CD4-positive, alpha-beta T cell treated with Interleukin-6 for 4 hours (primary cell): ENCODE results near the gene ECD.
"Not testable (repeated sequence)": the region's sequence is repeated elsewhere in the genome, so short reads cannot be mapped to it uniquely, and the experiment has no call there.

Source experiments
- DNase-seq: peaks from one replicate; pipeline ENCODE4 v3.0.0-alpha.2; 2020; ENCODE audit warnings: mixed read lengths

The ECD gene

DNA sequence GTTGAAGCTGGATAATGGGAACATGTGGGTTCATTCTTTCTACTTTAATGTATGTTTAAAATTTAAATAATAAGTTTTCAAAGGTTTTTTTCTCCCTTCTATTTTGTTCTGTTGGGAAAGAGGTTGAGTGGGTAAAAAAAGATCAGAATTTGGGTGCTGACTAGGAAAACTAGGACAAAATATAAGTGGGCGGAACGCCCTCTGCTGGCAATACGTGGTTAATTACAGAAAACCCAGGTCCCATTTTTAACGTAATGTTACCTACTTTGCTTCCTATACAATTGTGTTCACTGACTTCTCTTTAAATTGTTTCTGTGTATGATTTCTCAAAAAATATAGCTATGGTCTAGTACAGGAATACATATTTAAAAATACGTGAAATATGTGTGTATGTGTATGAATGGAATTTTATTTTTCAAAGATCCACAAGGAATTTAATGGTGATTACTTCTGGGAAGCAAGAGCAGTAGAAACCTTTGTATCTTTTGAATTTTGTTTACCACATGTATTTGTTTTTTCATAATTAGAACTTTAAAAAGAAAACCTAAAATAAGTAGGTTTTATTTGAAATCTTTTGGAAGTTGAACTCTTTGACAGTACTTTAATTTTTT is 8.7 kb downstream of the ECD start:
- peak; percentile 75 for DNase-seq

DNA sequence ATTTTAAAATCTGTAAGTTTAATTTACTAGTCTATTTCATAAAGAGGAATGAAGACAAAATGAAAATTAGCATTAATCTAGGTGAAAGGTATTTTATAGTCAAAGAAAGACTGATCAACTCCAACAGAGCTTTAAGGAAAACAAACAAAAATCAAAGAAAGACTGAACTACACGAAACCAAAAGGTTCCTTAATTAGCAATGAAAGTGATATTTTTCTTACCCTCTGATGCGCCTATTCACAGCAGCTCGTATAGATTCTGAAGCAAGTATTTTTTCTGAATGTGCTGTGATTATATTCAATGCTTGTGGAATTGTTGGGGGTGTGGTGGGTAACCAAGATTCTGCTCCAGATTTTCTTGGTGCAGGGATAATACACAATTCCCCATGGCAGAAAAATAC is 11.8 kb downstream of the ECD start:
- no peak for DNase-seq

DNA sequence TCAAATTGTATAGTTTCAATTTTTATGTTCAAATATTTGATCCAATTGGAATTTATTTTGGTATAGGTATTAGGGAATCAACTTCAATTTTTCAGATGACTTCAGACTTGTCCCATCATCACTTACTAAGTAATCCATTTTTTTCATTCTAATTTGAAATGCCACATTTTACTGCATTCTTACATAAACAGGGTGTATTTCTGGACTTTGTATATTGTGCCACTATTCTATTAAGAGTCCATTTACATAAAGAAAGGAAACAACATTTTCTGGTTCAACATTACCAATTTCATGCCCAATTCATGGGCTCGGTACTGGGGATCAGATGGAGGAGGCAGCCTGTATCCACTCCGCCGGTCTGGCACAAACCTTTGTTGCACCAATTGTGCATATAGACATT is 15.8 kb downstream of the ECD start:
- DNase-seq = no peak

DNA sequence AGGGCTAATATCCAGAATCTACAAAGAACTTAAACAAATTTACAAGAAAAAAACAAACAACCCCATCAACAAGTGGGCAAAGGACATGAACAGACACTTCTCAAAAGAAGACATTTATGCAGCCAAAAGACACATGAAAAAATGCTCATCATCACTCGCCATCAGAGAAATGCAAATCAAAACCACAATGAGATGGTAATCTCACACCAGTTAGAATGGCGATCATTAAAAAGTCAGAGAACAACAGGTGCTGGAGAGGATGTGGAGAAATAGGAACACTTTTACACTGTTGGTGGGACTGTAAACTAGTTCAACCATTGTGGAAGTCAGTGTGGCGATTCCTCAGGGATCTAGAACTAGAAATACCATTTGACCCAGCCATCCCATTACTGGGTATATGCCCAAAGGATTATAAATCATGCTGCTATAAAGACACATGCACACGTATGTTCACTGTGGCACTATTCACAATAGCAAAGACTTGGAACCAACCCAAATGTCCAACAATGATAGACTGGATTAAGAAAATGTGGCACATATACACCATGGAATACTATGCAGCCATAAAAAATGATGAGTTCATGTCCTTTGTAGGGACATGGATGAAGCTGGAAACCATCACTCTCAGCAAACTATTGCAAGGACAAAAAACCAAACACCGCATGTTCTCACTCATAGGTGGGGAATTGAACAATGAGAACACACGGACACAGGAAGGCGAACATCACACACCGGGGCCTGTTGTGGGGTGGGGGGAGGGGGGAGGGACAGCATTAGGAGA is 17.0 kb downstream of the ECD start:
- DNase-seq = not testable (repeated sequence)

DNA sequence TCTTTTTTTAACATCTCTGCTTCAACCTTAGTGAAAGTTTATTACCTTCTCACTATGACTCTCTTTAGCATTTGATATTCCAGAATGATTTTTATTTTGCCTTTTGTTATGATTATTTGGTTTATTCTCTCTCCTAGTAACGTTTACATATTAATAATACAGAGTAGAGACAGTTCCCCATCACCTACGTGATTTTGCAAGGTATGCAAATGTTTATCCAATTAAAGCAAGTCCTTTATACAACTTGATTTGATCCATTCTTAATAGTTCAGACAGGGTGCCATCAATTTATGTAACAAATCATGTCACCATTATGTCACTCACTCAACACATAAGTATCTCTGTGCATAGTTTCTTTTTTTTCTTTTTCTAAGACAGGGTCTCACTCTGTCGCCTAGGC is 26.2 kb downstream of the ECD start:
- DNase-seq = no peak

DNA sequence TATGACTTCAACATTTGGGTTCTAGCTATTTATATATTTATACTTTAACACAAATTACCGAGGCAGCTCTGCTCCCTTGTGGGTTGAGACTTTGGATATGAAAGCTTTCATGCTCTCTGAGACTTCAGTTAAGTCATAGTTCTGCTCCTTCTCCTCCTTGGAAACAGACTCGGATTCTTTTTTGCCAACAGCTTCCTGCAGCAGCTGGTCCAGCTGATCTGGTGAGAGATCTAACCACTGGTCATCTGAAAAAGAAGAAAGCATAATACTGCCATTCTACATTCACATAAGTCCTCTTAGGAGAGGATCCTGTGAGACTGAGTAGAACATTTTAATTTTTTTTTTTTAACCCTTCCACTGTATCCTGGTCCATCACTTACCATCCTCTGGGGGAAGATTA is 28.6 kb downstream of the ECD start:
- no peak for DNase-seq

DNA sequence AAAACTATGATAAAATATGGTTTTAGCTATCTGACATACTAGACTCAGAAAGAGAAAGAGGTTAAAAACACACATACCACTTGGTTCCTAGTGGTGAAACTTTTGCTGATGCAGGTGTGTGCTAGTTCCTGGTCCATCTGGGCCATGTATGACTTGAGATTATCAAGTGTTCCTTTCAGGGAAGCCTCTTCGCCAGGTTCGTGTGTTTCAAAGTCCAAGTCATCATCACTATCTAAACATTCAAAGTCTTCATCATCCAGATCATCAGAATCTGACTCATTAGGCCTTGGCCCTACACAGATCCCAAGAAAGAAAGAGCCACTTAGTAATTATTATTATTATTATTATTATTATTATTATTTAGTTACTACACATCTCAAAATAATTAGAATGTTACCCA is 31.2 kb downstream of the ECD start:
- no peak for DNase-seq

DNA sequence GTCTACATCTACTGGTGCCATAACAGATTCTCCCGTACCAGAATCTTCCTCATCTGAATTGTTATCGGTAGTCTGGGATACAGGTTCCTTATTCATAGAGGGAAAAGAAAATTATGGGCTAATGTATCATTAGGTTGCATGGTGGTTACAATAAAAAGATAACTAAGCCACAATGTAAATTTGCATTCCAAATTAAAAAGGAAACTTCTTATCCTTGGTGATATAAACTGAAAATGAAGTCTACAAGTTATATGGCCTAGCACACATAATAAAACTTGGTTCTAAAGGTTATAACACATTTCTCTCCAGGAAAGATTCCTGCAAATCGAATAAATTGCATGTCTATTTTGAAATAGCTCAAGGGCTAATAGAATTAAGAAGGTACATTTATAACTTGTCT is 33.1 kb downstream of the ECD start:
- no peak for DNase-seq

DNA sequence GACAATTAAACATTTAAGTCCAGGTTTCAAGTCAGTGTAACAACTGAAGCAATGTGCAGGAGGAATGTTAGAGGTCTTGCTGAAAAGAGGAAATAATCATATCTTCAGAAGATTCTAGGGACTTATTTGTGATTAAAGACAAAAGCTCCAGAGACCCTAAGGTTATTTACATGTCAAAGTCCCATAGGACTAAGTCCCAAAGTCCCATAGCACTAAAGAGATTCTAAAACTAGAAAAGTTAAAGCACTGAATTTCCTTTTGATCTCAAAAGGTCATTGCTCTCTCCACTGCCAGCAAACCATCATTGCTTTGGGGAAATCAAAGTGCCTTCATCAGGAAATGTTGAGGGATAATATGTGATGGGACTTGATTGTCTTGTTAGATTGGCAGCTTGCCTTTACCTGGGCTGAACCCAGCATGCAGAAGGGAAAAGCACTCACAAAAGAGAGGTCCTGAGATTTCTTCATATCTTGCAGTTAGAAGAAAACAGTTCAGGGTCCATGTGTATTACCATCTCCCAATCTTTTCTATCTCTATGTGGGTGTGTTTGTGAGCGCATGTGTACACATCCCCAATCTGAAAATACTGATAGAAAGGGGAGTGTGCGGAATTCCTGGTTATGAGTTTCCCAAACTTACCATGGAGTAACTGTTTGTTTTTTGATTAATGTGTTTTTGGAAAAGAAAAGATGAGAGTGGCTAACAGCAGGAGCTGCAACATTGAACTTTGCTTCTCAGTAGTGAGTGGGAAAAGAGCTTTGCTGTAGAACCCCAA is 35.7 kb downstream of the ECD start:
- DNase-seq = no peak

DNA sequence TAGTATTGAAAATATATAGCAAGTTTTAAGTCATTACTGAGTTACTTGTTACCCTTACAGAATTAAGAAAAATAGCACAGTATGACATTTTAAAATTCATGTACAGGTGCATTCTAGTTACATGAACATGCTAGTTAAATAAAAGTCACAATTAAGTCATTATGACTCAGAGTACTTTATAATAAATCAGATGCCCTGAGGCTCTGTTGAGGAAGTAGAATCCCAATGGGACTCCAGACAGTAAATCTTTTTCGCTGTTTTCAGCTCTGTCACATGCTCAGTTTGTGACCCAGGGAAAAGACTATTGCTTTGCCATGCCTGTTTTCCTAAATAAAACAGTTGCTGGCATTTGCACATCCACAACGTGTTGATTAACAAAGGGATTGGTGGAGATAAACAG is 36.5 kb downstream of the ECD start:
- DNase-seq = no peak

DNA sequence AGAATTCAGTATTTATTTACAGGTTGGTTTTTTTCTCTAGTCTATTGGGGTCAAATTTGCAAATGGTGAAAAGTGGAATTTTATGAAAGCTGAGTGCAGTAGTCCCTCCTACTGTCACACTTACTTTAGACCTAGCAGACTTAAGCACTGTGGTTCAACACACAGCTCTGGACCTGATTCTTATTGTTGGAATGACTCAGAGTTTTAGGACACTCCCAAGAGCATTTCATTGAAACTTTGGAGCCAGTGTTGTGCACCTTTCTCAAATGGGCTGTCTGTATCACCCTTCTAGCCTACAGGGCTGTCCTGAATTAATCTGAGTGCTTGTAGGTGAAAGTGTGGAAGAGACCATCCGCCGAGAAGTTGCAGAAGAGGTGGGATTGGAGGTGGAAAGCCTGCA is 41.5 kb downstream of the ECD start:
- no peak for DNase-seq

DNA sequence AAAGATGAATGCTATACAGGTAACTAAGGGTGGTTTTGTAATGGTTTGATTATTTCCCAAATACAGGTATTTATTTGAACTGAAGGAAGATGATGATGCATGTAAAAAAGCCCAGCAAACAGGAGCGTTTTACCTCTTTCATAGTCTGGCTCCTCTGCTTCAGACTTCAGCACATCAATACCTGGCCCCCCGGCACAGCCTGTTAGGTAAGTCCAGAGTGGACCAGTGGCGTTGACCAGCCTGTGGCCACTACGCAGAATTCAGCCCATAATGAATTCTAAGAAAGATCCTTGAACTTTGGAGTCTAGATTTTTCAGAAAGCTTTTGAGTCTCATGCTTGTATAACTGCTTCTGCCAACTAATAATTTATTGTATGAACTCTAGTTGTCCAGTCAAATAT is 47.9 kb downstream of the ECD start:
- DNase-seq = no peak

DNA sequence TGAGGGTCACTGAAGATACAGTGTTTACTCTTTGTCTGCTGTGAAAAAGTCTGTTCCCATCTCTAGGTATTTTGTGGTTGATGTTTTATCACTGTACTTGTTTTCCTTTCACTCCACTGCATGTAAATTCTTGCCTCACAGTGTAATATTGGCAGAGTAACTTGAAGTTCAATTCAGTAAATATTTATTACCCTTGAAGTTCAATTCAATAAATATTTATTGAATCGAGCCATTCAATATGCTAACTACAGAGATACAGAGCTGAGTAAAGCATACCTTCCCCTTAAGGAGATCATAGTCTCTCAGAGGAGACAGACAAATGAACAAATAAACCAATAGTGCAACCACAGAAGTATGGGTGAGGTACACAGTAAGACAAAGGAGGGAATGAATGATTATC is 48.4 kb downstream of the ECD start:
- no peak for DNase-seq

DNA sequence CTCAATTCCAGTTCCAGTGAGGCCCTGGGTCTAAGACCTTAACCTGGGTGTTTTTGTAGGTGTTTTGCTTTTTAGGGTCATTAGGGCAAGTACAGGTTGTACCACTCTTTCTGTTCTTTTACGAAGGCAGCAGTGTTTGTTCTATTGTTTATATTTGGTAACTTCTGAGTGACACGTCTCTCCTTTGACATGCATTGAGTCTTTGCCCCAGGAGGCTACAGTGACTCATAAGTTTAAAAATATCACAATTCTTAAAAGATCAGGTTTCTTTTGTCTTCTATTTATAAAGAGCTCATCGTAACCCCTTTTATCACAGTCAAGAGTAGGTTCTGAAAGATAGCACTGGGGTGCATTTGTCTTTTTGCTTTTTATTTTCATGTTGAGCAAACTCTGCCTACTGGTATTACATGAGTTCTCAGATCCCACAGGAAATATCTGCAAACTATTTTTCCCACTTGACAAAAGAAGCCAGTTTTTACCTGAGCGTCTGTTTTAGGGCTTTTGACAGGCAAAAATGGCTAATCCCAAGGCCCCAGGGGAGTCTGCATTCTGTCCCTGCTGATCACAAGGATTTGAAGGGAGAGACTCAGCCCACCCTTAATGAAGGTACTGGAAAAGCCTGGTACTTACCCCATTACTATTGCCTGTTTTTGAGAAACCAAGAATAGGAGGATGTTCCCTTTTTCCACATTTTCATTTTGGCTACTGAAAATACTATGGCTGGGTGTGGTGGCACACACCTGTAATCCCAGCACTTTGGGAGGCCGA is 49.6 kb downstream of the ECD start:
- no peak for DNase-seq

DNA sequence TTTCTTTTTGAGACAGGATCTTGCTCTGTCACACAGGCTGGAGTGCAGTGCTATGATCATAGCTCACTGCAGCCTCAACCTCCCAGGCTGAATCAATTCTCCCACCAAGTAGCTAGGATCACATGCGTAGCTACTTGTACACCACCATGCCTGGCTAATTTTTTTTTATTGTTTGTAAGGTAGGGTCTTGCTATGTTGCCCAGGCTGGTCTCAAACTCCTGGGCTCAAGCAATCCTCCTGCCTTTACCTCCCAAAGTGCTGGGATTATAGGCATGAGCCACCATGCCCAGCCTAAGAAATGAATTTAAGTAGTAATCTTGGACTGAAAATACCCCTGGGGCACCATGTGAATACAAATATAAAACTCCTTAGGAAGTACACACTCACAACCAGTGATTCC is 51.8 kb downstream of the ECD start:
- no peak for DNase-seq

DNA sequence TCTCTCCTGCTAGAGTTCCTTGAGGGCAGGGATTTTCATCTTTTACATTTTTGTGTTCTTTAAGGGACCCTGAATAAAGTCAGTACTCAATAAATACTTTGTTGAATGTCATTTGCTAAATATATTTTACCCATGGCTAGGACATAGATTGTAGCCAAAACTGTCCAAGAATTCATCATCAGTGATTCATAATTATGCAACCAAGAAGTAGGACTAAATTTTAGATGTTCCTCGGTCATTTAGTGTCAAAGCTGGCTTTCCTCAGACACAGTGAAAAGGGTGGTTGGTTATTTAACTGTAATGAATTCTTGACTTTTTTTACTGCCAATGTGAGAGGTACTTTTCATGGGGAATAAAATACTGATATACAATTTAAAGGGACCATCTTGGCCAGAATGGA is 54.3 kb downstream of the ECD start:
- no peak for DNase-seq

DNA sequence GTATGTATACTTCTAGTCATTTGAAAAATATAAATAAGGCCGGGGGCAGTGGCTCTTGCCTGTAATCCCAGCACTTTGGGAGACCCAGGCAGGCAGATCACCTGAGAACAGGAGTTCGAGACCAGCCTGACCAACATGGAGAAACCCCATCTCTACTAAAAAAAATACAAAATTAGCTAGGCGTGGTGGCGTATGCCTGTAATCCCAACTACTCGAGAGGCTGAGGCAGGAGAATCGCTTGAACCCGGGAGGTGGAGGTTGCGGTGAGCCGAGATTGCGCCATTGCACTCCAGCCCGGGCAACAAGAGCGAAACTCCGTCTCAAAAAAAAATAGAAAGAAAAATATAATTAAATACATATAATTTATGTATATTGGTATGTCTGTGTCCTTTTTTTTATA is 55.8 kb downstream of the ECD start:
- not testable (repeated sequence) for DNase-seq

DNA sequence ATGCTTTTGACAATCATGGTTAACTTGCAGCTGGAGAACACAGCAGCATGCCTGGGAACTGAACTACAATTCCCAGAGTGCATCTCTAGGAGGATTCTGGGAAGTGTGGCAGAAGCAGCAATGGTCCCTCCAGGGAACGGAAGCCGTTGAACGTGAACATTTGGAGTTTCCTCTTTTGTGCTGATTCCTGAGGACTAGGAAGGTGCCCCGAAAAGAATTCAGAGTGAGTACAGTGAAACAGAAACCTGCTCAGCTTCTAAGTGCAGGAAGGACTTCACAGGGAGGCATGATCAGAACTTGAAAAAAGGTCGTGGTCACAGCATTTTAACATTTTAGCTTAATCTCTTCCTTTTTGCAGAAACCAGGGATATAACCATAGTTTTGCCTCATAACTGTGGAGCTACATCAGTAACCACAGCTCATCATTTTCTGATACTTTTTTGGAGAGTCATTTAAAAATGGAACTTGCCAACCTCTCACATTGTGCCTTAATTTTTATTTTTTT is 57.4 kb downstream of the ECD start, which contains the start of gene NUDT13:
Gene NUDT13 (plus strand): TSS at position 111 of the 505 bp plus-strand sequence. CDS start 3,911 bp downstream, outside the sequence.
- peak; percentile 62 for DNase-seq

DNA sequence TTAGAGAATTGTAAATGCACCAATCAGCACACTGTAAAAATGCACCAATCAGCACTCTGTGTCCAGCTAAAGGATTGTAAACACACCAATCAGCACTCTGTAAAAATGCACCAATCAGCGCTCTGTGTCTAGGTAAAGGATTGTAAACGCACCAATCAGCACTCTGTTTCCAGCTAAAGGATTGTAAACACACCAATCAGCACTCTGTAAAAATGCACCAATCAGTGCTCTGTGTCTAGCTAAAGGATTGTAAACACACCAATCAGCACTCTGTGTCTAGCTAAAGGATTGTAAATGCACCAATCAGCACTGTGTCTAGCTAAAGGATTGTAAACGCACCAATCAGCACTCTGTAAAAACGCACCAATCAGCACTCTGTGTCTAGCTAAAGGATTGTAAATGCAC is 58.6 kb downstream of the ECD start:
- DNase-seq = not testable (repeated sequence)

DNA sequence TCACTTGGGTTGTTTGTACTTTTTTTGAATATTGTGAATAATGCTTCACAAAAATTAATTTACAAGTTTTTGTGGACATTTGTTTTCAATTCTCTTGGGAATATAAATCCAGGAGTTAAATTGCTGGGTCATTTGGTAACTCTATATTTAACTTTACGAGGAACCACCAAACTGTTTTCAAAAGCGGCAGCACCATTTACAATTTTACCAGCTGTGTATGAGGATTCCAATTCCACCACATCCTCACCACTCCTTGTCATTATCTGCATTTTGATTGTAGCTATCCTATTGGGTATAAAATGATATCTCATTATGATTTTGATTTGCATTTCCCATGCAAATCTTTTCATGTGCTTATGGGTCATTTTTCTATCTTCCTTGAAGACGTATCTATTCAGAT is 61.5 kb downstream of the ECD start:
- DNase-seq = no peak

DNA sequence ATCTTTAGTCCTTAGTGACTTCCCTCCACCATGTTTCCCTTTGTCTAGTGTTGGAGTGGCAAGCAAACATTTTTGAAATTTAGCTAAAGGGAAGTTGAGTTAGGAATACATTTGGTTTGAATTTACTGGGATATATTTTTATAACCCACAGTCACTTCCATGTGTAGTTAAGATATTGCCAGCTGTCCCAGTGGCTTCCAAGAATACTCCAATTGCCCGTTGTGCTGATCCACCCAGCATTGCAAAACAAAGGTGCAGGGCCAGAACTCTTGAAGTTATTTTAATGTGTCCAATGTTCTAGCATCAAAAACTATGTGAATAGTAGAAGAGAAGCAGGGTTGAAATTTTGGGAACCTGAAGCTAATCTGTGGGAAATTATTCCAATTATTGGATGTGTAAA is 68.7 kb downstream of the ECD start:
- DNase-seq = no peak

DNA sequence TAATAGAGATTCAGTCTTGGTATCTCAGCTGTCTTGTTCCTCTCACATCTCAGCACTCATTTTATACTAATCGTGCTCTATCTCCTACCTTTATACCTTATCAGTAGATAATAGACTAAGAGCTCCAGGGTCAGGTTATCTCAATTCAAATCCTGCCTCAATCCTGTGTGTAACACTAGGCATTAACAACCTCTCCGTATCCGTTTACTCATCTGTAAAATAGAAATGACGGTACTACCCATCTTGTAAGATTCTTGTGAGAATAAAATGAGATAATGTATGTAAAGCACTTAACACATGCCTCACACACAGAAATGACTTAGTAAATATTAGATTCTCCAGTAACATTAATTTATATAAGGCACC is 70.5 kb downstream of the ECD start:
- DNase-seq = no peak
